Mesendoderm (in vitro differentiated cells): ENCODE data around the gene PTPN1.

Experiments used
- DNase-seq: peaks from one replicate; pipeline ENCODE4 v3.0.0; 2013
- H2AK5ac ChIP-seq: 2 replicates; pipeline ENCODE4 v1.6.1; 2013; ENCODE audit warnings: low read length, inconsistent platforms
- H2BK120ac ChIP-seq: 2 replicates; pipeline ENCODE4 v1.6.1; 2013; ENCODE audit warnings: low read depth, mild to moderate bottlenecking, low read length, moderate library complexity, mixed read lengths
- H2BK15ac ChIP-seq: replicated peaks from 2 replicates; pipeline ENCODE4 v1.6.1; 2013; ENCODE audit warnings: low read depth, mild to moderate bottlenecking, moderate library complexity
- H2BK5ac ChIP-seq: 2 replicates; pipeline ENCODE4 v1.6.1; 2013; ENCODE audit warnings: low read length, inconsistent platforms
- H3K18ac ChIP-seq: 2 replicates; pipeline ENCODE4 v1.6.1; 2013; ENCODE audit warnings: mild to moderate bottlenecking, low read length, mixed read lengths
- H3K23ac ChIP-seq: one replicate; pipeline ENCODE4 v1.6.1; 2013; ENCODE audit warnings: low read length
- H3K27ac ChIP-seq: 2 replicates; pipeline ENCODE4 v1.5.1; 2013; ENCODE audit warnings: low read depth, mild to moderate bottlenecking, inconsistent platforms, low read length, moderate library complexity
- H3K27me3 ChIP-seq: 2 replicates; pipeline ENCODE4 v1.6.1; 2013; ENCODE audit warnings: low read length, control low read depth, mild to moderate bottlenecking, inconsistent platforms; ENCODE audit not compliant: insufficient read depth, poor library complexity
- H3K36me3 ChIP-seq: 2 replicates; pipeline ENCODE4 v1.6.1; 2013; ENCODE audit warnings: low read length, inconsistent platforms; ENCODE audit not compliant: control insufficient read depth, insufficient read depth
- H3K4ac ChIP-seq: one replicate; pipeline ENCODE4 v1.6.1; 2013; ENCODE audit warnings: low read depth, mild to moderate bottlenecking, low read length, moderate library complexity
- H3K4me1 ChIP-seq: 2 replicates; pipeline ENCODE4 v1.6.1; 2013; ENCODE audit warnings: low read depth, low read length, inconsistent platforms; ENCODE audit not compliant: control insufficient read depth
- H3K4me2 ChIP-seq: 2 replicates; pipeline ENCODE4 v1.6.1; 2013; ENCODE audit warnings: low read length
- H3K4me3 ChIP-seq: 2 replicates; pipeline ENCODE4 v1.5.1; 2013; ENCODE audit warnings: mild to moderate bottlenecking, low read length
- H3K56ac ChIP-seq: one replicate; pipeline ENCODE4 v1.6.1; 2013; ENCODE audit warnings: low read length
- H3K79me1 ChIP-seq: 2 replicates; pipeline ENCODE4 v1.6.1; 2013; ENCODE audit warnings: low read length, inconsistent platforms
- H3K79me2 ChIP-seq: 2 replicates; pipeline ENCODE4 v1.6.1; 2013; ENCODE audit warnings: mild to moderate bottlenecking, low read length; ENCODE audit not compliant: control insufficient read depth, insufficient read depth
- H3K9ac ChIP-seq: 2 replicates; pipeline ENCODE4 v1.6.1; 2013; ENCODE audit warnings: low read length, inconsistent platforms
- H4K5ac ChIP-seq: one replicate; pipeline ENCODE4 v1.6.1; 2013; ENCODE audit warnings: low read length
- H4K8ac ChIP-seq: one replicate; pipeline ENCODE4 v1.6.1; 2013; ENCODE audit warnings: low read depth, mild to moderate bottlenecking, control low read depth, low read length, moderate library complexity
- WGBS: extraction: QIAGEN DNeasy Blood & Tissue Kit; methylation state at CpG from one replicate; pipeline ENCODE4 v1.1.7; 2013; ENCODE audit warnings: low lambda C conversion rate, missing lambda C conversion rate; ENCODE audit not compliant: insufficient coverage; ENCODE audit errors: extremely low coverage; 5-methylcytosine and 5-hydroxymethylcytosine counted together

The PTPN1 gene

DNA sequence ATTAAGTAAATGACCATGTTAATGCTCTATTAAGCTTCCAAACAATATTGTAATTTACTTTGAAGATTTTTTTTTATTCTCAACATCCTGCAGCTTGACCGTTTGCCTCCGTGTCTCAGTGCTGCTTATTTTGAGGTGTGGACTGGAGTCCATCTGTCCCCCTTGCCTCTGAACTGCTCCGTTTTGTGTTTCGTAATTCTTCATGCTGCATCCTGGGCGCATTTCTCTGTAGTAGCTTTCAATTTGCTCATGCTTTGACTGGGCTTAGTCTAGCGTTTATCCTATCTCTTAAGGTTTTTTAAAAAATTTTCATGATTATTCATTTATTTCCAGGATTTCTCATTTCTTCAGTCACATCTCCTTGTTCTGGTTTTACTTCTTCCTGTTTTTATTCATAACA lies 37.8 kb downstream of the PTPN1 start:
- Histone ChIP-seq H3K4me2 (no peak overlapping the region), H2BK15ac (no peak overlapping the region), H3K18ac (no peak overlapping the region), H3K36me3 (no peaks in the 10 kb centered on the region), H3K4ac (no peak overlapping the region), H2AK5ac (no peak overlapping the region), H3K79me1 (peaks cover 10% of the 10 kb centered on the region), H3K23ac (no peak overlapping the region), H3K27ac (no peak overlapping the region), H3K27me3 (no peaks in the 10 kb centered on the region), H3K9ac (no peak overlapping the region), H3K79me2 (peaks cover 4% of the 10 kb centered on the region), H4K5ac (no peak overlapping the region), H4K8ac (no peak overlapping the region), H2BK120ac (no peak overlapping the region), H2BK5ac (no peak overlapping the region), H3K4me3 (no peak overlapping the region), H3K4me1 (no peaks in the 10 kb centered on the region), H3K56ac (no peak overlapping the region)
- no peak for DNase-seq
- WGBS: no CpG with 5 or more reads among the region's 6 CpGs

DNA sequence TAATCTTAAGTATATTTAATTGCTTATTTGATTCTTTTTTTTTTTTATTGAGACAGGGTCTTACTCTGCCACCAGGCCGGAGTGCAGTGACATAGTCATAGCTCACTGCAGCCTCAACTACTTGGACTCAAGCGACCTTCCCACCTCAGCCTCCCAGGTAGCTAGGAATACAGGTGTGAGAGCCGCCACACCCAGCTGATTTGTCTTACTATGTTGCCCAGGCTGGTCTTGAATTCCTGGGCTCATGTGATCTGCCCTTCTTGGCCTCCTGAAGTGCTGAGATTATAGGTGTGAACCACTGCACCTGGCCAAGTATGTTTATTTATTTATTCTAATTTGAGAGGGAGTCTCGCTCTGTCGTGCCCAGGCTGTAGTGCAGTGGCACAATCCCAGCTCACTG lies 38.2 kb downstream of the PTPN1 start:
- H3K4ac ChIP-seq: no peak overlapping the region
- no peak overlapping the region for H3K23ac ChIP-seq
- no peak for DNase-seq
- H2BK5ac ChIP-seq: no peak overlapping the region
- H2BK15ac ChIP-seq: no peak overlapping the region
- no CpG with 5 or more reads among the region's 5 CpGs for WGBS
- no peak overlapping the region for H3K56ac ChIP-seq
- H3K4me2 ChIP-seq: no peak overlapping the region
- peaks cover 13% of the 10 kb centered on the region for H3K79me1 ChIP-seq
- no peaks in the 10 kb centered on the region for H3K4me1 ChIP-seq
- peaks cover 4% of the 10 kb centered on the region for H3K79me2 ChIP-seq
- no peak overlapping the region for H4K8ac ChIP-seq
- H3K9ac ChIP-seq: no peak overlapping the region
- H4K5ac ChIP-seq: no peak overlapping the region
- H3K18ac ChIP-seq: no peak overlapping the region
- H3K4me3 ChIP-seq: no peak overlapping the region
- no peak overlapping the region for H2BK120ac ChIP-seq
- H3K27ac ChIP-seq: no peak overlapping the region
- H2AK5ac ChIP-seq: no peak overlapping the region
- H3K27me3 ChIP-seq: no peaks in the 10 kb centered on the region
- H3K36me3 ChIP-seq: no peaks in the 10 kb centered on the region

DNA sequence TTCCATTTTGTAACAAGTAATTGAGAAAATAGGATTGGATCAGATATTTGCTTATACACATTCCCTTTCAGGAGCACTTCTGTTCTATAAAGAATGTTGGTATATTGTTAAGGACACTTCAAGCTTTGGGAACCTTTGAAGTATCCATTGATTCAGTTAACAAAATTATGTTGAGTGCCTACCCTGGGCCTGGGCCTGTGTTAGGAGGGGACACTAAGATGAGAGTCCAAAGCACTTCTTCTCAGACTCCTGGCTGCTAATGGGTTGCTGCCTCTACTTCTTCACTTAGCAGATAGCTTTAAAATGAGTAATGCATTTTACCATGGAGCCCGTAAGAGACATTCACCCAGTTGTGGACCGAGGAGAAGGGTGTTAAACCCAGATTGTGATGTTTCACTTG lies 40.3 kb downstream of the PTPN1 start:
- DNase-seq: no peak
- WGBS: no CpG with 5 or more reads among the region's 2 CpGs

DNA sequence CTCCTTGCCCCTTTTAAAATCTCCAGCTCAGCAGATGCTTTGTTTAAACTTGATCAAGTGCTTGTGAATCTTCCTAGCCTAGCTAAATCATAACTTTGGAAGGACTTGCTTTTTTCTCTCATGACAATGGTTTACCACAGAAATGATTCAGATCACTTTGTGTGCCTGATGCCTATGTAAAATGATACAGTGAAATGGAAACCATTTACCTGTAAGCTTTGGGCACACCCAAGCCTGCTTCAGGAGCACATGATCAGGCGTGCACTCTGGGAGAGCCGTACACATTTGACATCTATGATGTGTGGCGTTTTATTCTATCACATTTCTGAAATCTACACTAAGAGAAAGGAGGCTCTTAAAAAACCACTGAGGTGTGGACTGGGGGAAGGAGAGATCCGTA lies 41.1 kb downstream of the PTPN1 start:
- DNase-seq: no peak
- no peak overlapping the region for H3K4ac ChIP-seq
- H2BK15ac ChIP-seq: no peak overlapping the region
- H3K9ac ChIP-seq: no peak overlapping the region
- H3K27ac ChIP-seq: no peak overlapping the region
- H3K36me3 ChIP-seq: no peaks in the 10 kb centered on the region
- no peaks in the 10 kb centered on the region for H3K4me1 ChIP-seq
- no peak overlapping the region for H3K4me3 ChIP-seq
- no peak overlapping the region for H2BK5ac ChIP-seq
- no peak overlapping the region for H3K56ac ChIP-seq
- H3K4me2 ChIP-seq: no peak overlapping the region
- H2AK5ac ChIP-seq: no peak overlapping the region
- peaks cover 8% of the 10 kb centered on the region for H3K79me1 ChIP-seq
- H2BK120ac ChIP-seq: no peak overlapping the region
- H3K27me3 ChIP-seq: no peaks in the 10 kb centered on the region
- H3K23ac ChIP-seq: no peak overlapping the region
- no peak overlapping the region for H4K8ac ChIP-seq
- no CpG with 5 or more reads among the region's 4 CpGs for WGBS
- no peak overlapping the region for H4K5ac ChIP-seq
- H3K79me2 ChIP-seq: no peaks in the 10 kb centered on the region
- H3K18ac ChIP-seq: no peak overlapping the region

More for the DNA sequence above, 40.3 kb downstream of the PTPN1 start:
- Histone ChIP-seq H3K4me2 (no peak overlapping the region), H3K56ac (no peak overlapping the region), H3K18ac (no peak overlapping the region), H3K27me3 (no peaks in the 10 kb centered on the region), H3K4ac (no peak overlapping the region), H2BK15ac (no peak overlapping the region), H3K36me3 (no peaks in the 10 kb centered on the region), H3K4me1 (no peaks in the 10 kb centered on the region), H3K9ac (no peak overlapping the region), H4K5ac (no peak overlapping the region), H4K8ac (no peak overlapping the region), H3K4me3 (no peak overlapping the region), H3K23ac (no peak overlapping the region), H2BK120ac (no peak overlapping the region), H2AK5ac (no peak overlapping the region), H2BK5ac (no peak overlapping the region), H3K27ac (no peak overlapping the region), H3K79me1 (peaks cover 12% of the 10 kb centered on the region), H3K79me2 (peaks cover 2% of the 10 kb centered on the region)

DNA sequence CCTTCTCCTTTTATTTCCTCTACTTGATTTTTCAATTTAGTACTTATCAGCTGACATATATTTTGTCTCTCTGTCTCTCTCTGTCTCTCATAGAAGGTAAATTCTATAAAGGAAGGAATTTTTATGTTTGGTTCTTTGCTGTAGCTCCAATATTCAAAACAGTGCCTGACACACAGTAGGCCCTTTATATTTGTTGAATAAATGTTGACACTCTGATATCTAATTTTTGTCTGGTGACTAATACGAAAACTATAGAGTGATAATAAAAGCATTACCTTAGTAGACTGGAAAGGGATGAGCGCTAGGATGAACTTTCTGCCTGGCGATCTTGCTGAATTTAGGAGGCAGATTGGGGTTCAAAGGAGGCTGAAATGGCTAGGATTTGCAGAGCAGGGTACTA lies 42.8 kb downstream of the PTPN1 start:
- H3K23ac ChIP-seq: no peak overlapping the region
- no peak overlapping the region for H2BK120ac ChIP-seq
- H3K79me2 ChIP-seq: no peaks in the 10 kb centered on the region
- no peak overlapping the region for H3K9ac ChIP-seq
- H3K4ac ChIP-seq: no peak overlapping the region
- peaks cover 10% of the 10 kb centered on the region for H3K79me1 ChIP-seq
- H2BK15ac ChIP-seq: no peak overlapping the region
- H4K5ac ChIP-seq: no peak overlapping the region
- DNase-seq: no peak
- no peaks in the 10 kb centered on the region for H3K4me1 ChIP-seq
- no peak overlapping the region for H3K27ac ChIP-seq
- H3K4me2 ChIP-seq: no peak overlapping the region
- H2BK5ac ChIP-seq: no peak overlapping the region
- no peak overlapping the region for H2AK5ac ChIP-seq
- no peak overlapping the region for H3K18ac ChIP-seq
- no peak overlapping the region for H3K56ac ChIP-seq
- no CpG with 5 or more reads among the region's 3 CpGs for WGBS
- H3K27me3 ChIP-seq: no peaks in the 10 kb centered on the region
- no peak overlapping the region for H4K8ac ChIP-seq
- no peaks in the 10 kb centered on the region for H3K36me3 ChIP-seq
- no peak overlapping the region for H3K4me3 ChIP-seq

DNA sequence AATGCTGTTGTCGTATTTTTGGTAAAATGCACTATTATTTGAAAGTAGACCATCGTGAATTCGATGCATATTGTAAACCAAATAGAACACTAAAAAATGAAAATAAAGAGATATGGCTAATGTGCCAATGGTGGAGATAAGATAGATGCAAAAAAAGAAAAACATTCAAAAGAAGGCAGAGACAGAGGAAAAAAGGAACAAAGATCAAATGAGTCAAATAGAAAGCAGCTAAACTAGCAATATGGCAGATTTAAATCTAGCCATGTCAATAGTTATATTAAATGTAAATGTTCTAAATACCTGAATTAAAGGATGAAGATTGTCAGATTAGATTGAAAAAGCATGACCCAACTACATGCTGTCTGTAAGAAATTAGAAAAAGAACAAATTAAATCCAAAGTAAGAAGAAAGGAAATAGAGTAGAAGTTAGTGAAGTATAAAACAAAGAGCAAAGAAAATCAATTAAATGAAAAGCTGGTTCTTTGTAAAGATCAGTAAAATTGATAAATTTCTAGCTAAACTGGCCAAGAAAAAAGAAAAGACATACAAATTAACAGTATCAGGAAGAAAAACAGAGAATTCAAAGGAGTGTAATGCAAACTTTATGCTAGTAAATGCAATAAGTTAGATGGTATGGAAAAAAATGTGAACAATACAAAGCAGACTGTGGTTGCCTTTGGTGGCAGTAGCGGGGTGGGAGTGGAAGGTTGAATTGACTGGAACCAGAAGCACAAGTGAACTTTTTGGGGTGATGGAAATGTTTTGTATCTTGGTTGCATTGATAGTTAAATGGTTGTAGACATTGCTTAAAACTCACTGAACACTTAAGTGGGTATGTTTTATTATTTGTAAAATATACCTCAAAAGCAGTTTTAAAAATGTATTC lies 44.8 kb downstream of the PTPN1 start:
- H3K56ac ChIP-seq: no peak overlapping the region
- H3K4me3 ChIP-seq: no peak overlapping the region
- no peak overlapping the region for H3K23ac ChIP-seq
- H3K27ac ChIP-seq: no peak overlapping the region
- no peak overlapping the region for H2BK15ac ChIP-seq
- DNase-seq: no peak
- H2BK5ac ChIP-seq: no peak overlapping the region
- no peak overlapping the region for H3K4ac ChIP-seq
- no peak overlapping the region for H3K18ac ChIP-seq
- no peak overlapping the region for H2AK5ac ChIP-seq
- H3K4me1 ChIP-seq: no peaks in the 10 kb centered on the region
- peaks cover 1% of the 10 kb centered on the region for H3K79me2 ChIP-seq
- H3K4me2 ChIP-seq: no peak overlapping the region
- no peak overlapping the region for H3K9ac ChIP-seq
- no peak overlapping the region for H4K5ac ChIP-seq
- no peaks in the 10 kb centered on the region for H3K27me3 ChIP-seq
- H3K36me3 ChIP-seq: no peaks in the 10 kb centered on the region
- H4K8ac ChIP-seq: no peak overlapping the region
- no CpG with 5 or more reads among the region's 4 CpGs for WGBS
- H3K79me1 ChIP-seq: peaks cover 10% of the 10 kb centered on the region
- no peak overlapping the region for H2BK120ac ChIP-seq
